Neural progenitor cell (in vitro differentiated cells): ENCODE measurements around the gene SNX21. TPM values are rescaled to one million over a fixed set of nuclear protein-coding genes. Genes with fewer than 3 reads are reported as not detected.

ENCODE experiments used
- DNase-seq: peaks from one replicate; pipeline ENCODE4 v3.0.0-alpha.2; 2016; ENCODE audit warnings: low spot score
- H2AFZ ChIP-seq: fragments of 200-600 bp; sonication (generic); replicated peaks from 2 replicates; pipeline ENCODE4 v1.6.1; 2016; ENCODE audit warnings: antibody characterized with exemption
- H3F3A ChIP-seq: fragments of 200-600 bp; sonication (generic); 2 replicates; pipeline ENCODE4 v1.6.1; 2016; ENCODE audit warnings: antibody characterized with exemption, low read depth
- H3K27ac ChIP-seq: fragments of 200-600 bp; sonication (generic); 2 replicates; pipeline ENCODE4 v1.5.1; 2016; ENCODE audit warnings: mild to moderate bottlenecking
- H3K27me3 ChIP-seq: fragments of 200-600 bp; sonication (generic); 2 replicates; pipeline ENCODE4 v1.6.1; 2016; ENCODE audit warnings: mild to moderate bottlenecking, moderate library complexity
- H3K36me3 ChIP-seq: fragments of 200-600 bp; sonication (generic); 2 replicates; pipeline ENCODE4 v1.5.1; 2016
- H3K4me1 ChIP-seq: fragments of 200-600 bp; sonication (generic); 2 replicates; pipeline ENCODE4 v1.6.1; 2016; ENCODE audit warnings: mixed run types
- H3K4me2 ChIP-seq: fragments of 200-600 bp; sonication (generic); 2 replicates; pipeline ENCODE4 v1.6.1; 2016
- H3K4me3 ChIP-seq: fragments of 200-600 bp; sonication (generic); 2 replicates; pipeline ENCODE4 v1.5.1; 2016
- H3K79me2 ChIP-seq: fragments of 200-600 bp; sonication (generic); 2 replicates; pipeline ENCODE4 v1.6.1; 2016; ENCODE audit warnings: low read depth
- H3K9ac ChIP-seq: fragments of 200-600 bp; sonication (generic); 2 replicates; pipeline ENCODE4 v1.6.1; 2016
- H3K9me3 ChIP-seq: fragments of 200-600 bp; sonication (generic); 2 replicates; pipeline ENCODE4 v1.5.1; 2016; ENCODE audit warnings: low read depth
- H4K20me1 ChIP-seq: fragments of 200-600 bp; sonication (generic); 2 replicates; pipeline ENCODE4 v1.6.1; 2016; ENCODE audit warnings: low read depth
- H3K27ac Mint-ChIP-seq: 3 replicates; pipeline ENCODE4 v1.8.0; 2021; ENCODE audit warnings: mixed read lengths
- H3K27me3 Mint-ChIP-seq: 2 replicates; pipeline ENCODE4 v1.8.0; 2022; ENCODE audit warnings: low read depth, mild to moderate bottlenecking, inconsistent platforms, moderate library complexity, mixed read lengths; ENCODE audit not compliant: insufficient read depth
- H3K36me3 Mint-ChIP-seq: 3 replicates; pipeline ENCODE4 v1.8.0; 2021; ENCODE audit warnings: mixed read lengths
- H3K4me1 Mint-ChIP-seq: 3 replicates; pipeline ENCODE4 v1.8.0; 2021; ENCODE audit warnings: mixed read lengths
- H3K4me3 Mint-ChIP-seq: 3 replicates; pipeline ENCODE4 v1.8.0; 2021; ENCODE audit warnings: mild to moderate bottlenecking, moderate library complexity, mixed read lengths
- H3K9me3 Mint-ChIP-seq: 3 replicates; pipeline ENCODE4 v1.8.0; 2020; ENCODE audit warnings: mixed read lengths
- EZH2 ChIP-seq: fragments of 200-600 bp; sonication (generic); IDR thresholded peaks from 2 replicates; pipeline ENCODE4 v1.6.1; 2017; ENCODE audit warnings: antibody characterized with exemption, mild to moderate bottlenecking, moderate library complexity
- EZH2phosphoT487 ChIP-seq: fragments of 200-600 bp; sonication (generic); IDR thresholded peaks from 2 replicates; pipeline ENCODE4 v1.6.1; 2017; ENCODE audit warnings: antibody characterized with exemption
- total RNA-seq: library from RNA; depleted of rRNA; stranded (reverse); fragments of >200 nt; gene quantifications from 2 replicates; pipeline ENCODE4 v1.2.3, GENCODE V29; 2015; ENCODE audit warnings: low replicate concordance
- TF ChIP-seq, protein P1 (sequence below): fragments of 200-600 bp; sonication (generic); IDR thresholded peaks from 2 replicates; pipeline ENCODE4 v1.5.1; 2017; ENCODE audit warnings: antibody characterized with exemption, mild to moderate bottlenecking

Gene SNX21
- total RNA-seq, 1 donor from 2014 or later = 12.2 TPM

DNA sequence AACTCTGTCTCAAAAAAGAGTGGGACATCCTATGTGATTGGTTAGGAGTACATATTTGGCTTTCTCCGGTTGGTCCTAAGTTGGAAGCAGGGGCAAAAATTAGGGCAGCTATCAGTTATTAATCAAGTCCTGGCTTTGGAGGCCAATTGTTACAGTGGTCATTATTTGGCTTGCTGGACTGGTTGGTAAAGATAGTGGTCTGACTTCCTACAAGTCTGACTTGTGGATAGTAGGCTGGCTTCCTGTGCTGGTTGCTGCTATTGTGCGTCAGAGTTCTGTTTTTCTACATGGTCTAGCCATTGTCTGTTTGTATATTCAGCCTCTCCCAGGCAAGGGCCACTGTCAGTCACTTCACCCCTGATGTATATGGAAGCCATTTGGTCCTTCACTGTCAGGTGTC is 16.6 kb downstream of the SNX21 start:
- no peaks in the 10 kb centered on the region for H3K9me3 ChIP-seq
- no peaks in the 10 kb centered on the region for H3K36me3 ChIP-seq
- H3K36me3 Mint-ChIP-seq = no peaks in the 10 kb centered on the region
- H3K79me2 ChIP-seq = no peaks in the 10 kb centered on the region
- H3K27me3 Mint-ChIP-seq = no peaks in the 10 kb centered on the region
- no peak overlapping the region for H3K9ac ChIP-seq
- no peak overlapping the region for H3K27ac Mint-ChIP-seq
- H3F3A ChIP-seq = no peaks in the 10 kb centered on the region
- H3K4me2 ChIP-seq = no peak overlapping the region
- H3K4me3 ChIP-seq = no peak overlapping the region
- TF ChIP-seq EZH2 (no peak), EZH2phosphoT487 (no peak)
- TF ChIP-seq, protein P1, sequence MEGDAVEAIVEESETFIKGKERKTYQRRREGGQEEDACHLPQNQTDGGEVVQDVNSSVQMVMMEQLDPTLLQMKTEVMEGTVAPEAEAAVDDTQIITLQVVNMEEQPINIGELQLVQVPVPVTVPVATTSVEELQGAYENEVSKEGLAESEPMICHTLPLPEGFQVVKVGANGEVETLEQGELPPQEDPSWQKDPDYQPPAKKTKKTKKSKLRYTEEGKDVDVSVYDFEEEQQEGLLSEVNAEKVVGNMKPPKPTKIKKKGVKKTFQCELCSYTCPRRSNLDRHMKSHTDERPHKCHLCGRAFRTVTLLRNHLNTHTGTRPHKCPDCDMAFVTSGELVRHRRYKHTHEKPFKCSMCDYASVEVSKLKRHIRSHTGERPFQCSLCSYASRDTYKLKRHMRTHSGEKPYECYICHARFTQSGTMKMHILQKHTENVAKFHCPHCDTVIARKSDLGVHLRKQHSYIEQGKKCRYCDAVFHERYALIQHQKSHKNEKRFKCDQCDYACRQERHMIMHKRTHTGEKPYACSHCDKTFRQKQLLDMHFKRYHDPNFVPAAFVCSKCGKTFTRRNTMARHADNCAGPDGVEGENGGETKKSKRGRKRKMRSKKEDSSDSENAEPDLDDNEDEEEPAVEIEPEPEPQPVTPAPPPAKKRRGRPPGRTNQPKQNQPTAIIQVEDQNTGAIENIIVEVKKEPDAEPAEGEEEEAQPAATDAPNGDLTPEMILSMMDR = no peak
- DNase-seq = no peak
- H3K4me3 Mint-ChIP-seq = no peak overlapping the region
- H3K27me3 ChIP-seq = no peaks in the 10 kb centered on the region
- H3K4me1 ChIP-seq = no peaks in the 10 kb centered on the region
- H3K27ac ChIP-seq = no peak overlapping the region
- no peaks in the 10 kb centered on the region for H3K9me3 Mint-ChIP-seq
- peaks cover 2% of the 10 kb centered on the region for H3K4me1 Mint-ChIP-seq
- H4K20me1 ChIP-seq = no peaks in the 10 kb centered on the region
- H2AFZ ChIP-seq = no peak overlapping the region

DNA sequence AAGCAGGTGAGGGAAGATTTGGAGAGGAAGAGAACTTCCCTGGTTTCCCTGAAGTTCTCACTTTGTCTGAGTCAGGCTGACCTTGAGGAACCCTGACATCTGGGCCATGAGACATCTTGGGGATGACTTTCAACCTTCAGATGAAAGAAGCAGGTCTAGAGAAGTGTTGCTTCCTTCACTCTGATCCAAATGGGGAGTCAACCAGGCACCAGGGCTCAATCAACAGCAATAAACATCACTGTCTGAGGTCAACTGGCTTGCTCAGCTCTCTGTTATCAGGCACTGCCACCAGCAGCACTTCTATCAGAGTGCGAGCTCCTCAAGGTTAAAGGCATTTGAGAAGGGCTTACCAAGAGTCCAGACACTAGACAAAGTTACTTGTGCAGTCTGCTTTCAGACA is 17.3 kb downstream of the SNX21 start:
- H3K9me3 ChIP-seq = no peaks in the 10 kb centered on the region
- H3K4me3 Mint-ChIP-seq = no peak overlapping the region
- H3K36me3 ChIP-seq = no peaks in the 10 kb centered on the region
- no peaks in the 10 kb centered on the region for H3K27me3 Mint-ChIP-seq
- TF ChIP-seq EZH2 = no peak
- TF ChIP-seq, protein P1 = no peak
- no peaks in the 10 kb centered on the region for H3F3A ChIP-seq
- no peak for DNase-seq
- no peaks in the 10 kb centered on the region for H3K36me3 Mint-ChIP-seq
- no peak overlapping the region for H2AFZ ChIP-seq
- H3K9ac ChIP-seq = no peak overlapping the region
- no peaks in the 10 kb centered on the region for H3K9me3 Mint-ChIP-seq
- H3K4me3 ChIP-seq = no peak overlapping the region
- H3K27ac Mint-ChIP-seq = no peak overlapping the region
- no peak overlapping the region for H3K4me2 ChIP-seq
- peaks cover 3% of the 10 kb centered on the region for H3K79me2 ChIP-seq
- H4K20me1 ChIP-seq = no peaks in the 10 kb centered on the region
- peaks cover 5% of the 10 kb centered on the region for H3K4me1 Mint-ChIP-seq
- no peaks in the 10 kb centered on the region for H3K27me3 ChIP-seq
- H3K4me1 ChIP-seq = no peaks in the 10 kb centered on the region
- H3K27ac ChIP-seq = no peak overlapping the region

DNA sequence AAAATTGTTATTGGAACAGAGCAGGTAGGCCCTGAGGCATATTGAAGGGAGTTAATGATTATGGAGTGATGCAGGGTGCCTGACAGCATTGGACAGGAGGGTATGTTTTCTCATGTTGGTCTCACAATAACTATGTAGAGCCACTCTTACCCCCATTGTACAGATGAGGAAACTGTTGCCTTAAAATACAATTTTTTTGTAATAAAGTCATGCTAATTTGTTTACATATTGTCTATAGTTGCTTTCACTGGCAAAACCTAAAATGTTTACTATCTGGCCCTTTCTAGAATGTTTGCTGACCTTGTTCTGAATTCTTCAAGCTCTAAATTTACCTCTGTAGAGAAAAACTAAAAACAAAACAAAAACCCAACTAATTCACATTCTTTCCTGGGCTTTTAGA is 17.9 kb downstream of the SNX21 start:
- H3K4me1 Mint-ChIP-seq = peaks cover 9% of the 10 kb centered on the region
- no peaks in the 10 kb centered on the region for H3K27me3 Mint-ChIP-seq
- TF ChIP-seq, protein P1 = no peak
- TF ChIP-seq EZH2phosphoT487 = no peak
- no peak for TF ChIP-seq EZH2
- Histone ChIP-seq H3K36me3 (no peaks in the 10 kb centered on the region), H3K9ac (no peak overlapping the region), H3K4me2 (no peak overlapping the region), H3K27me3 (no peaks in the 10 kb centered on the region), H3K9me3 (no peaks in the 10 kb centered on the region), H3K4me3 (no peak overlapping the region), H3K4me1 (no peaks in the 10 kb centered on the region), H2AFZ (no peak overlapping the region), H3F3A (no peaks in the 10 kb centered on the region), H4K20me1 (no peaks in the 10 kb centered on the region), H3K27ac (no peak overlapping the region), H3K79me2 (peaks cover 8% of the 10 kb centered on the region)
- H3K36me3 Mint-ChIP-seq = no peaks in the 10 kb centered on the region
- no peak overlapping the region for H3K27ac Mint-ChIP-seq
- no peak overlapping the region for H3K4me3 Mint-ChIP-seq
- no peaks in the 10 kb centered on the region for H3K9me3 Mint-ChIP-seq
- DNase-seq = no peak

DNA sequence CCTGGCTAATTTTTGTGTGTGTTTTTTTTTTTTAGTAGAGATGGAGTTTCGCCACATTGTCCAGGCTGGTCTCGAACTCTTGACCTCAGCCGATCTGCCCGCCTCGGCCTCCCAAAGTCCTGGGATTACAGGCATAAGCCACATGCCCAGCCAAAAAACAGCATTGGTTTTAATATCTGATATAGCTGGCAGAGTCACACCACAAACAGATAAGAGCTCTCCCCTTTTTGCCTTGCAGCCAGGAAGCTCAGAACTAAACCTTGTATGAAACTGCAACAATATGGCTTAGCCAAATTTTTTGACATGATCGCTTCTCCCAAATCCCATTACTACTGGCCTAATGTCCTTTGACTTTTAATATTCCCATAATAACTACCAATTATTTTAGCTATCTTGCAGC is 18.7 kb downstream of the SNX21 start:
- peaks cover 12% of the 10 kb centered on the region for H3K79me2 ChIP-seq
- no peaks in the 10 kb centered on the region for H3K27me3 ChIP-seq
- no peaks in the 10 kb centered on the region for H4K20me1 ChIP-seq
- H3K9me3 ChIP-seq = no peaks in the 10 kb centered on the region
- Mint-ChIP-seq H3K4me1 (peaks cover 12% of the 10 kb centered on the region), H3K36me3 (no peaks in the 10 kb centered on the region), H3K9me3 (no peaks in the 10 kb centered on the region), H3K27me3 (no peaks in the 10 kb centered on the region), H3K27ac (no peak overlapping the region), H3K4me3 (no peak overlapping the region)
- H3K4me1 ChIP-seq = no peaks in the 10 kb centered on the region
- H3F3A ChIP-seq = no peaks in the 10 kb centered on the region
- H3K4me3 ChIP-seq = no peak overlapping the region
- DNase-seq = no peak
- no peak overlapping the region for H2AFZ ChIP-seq
- TF ChIP-seq, protein P1 = no peak
- no peak overlapping the region for H3K27ac ChIP-seq
- H3K4me2 ChIP-seq = no peak overlapping the region
- no peaks in the 10 kb centered on the region for H3K36me3 ChIP-seq
- H3K9ac ChIP-seq = no peak overlapping the region
